ENCODE data around the gene ADGRL1.

DNA sequence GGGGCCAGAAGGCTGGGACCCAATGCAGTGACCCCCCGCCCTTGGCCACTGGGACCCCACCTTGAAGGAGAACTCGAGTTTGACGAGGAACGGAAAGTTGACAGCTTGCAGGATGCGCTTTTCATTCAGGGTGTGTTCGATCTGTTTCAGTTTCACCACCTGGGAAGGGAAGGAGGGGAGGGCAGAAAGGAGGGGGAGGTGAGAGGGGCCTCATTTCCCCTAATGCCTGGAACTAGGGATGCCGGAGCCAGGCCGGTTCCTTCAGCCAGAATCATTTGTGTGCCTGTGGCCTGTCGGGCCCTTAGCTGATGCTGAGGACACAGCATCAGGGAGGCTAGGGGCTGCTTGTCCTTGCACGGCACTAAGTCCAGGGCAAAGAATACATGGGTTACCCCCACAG lies 103.2 kb downstream of the ADGRL1 start:
- TF ChIP-seq SIN3A (IDR thresholded peaks at IDR 0.05; ENCODE audit: borderline replicate concordance, insufficient read depth, low read length) (no peak), POLR2AphosphoS5 (IDR thresholded peaks at IDR 0.05; ENCODE audit: low read depth, low read length) (no peak)
- TF ChIP-seq, protein P1, sequence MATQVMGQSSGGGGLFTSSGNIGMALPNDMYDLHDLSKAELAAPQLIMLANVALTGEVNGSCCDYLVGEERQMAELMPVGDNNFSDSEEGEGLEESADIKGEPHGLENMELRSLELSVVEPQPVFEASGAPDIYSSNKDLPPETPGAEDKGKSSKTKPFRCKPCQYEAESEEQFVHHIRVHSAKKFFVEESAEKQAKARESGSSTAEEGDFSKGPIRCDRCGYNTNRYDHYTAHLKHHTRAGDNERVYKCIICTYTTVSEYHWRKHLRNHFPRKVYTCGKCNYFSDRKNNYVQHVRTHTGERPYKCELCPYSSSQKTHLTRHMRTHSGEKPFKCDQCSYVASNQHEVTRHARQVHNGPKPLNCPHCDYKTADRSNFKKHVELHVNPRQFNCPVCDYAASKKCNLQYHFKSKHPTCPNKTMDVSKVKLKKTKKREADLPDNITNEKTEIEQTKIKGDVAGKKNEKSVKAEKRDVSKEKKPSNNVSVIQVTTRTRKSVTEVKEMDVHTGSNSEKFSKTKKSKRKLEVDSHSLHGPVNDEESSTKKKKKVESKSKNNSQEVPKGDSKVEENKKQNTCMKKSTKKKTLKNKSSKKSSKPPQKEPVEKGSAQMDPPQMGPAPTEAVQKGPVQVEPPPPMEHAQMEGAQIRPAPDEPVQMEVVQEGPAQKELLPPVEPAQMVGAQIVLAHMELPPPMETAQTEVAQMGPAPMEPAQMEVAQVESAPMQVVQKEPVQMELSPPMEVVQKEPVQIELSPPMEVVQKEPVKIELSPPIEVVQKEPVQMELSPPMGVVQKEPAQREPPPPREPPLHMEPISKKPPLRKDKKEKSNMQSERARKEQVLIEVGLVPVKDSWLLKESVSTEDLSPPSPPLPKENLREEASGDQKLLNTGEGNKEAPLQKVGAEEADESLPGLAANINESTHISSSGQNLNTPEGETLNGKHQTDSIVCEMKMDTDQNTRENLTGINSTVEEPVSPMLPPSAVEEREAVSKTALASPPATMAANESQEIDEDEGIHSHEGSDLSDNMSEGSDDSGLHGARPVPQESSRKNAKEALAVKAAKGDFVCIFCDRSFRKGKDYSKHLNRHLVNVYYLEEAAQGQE (IDR thresholded peaks at IDR 0.05; ENCODE audit: insufficient read depth in 1 of 2, low read depth in 2 of 2, low read length in 2 of 2): no peak

All from PFSK-1 (cell line).